WTC11 (cell line): ENCODE data around the gene LGR6.

Experiments used
- ATF3 ChIP-seq: sonication (generic); formaldehyde crosslinking; conservative IDR thresholded peaks from 2 replicates; pipeline ENCODE4 v1.8.1; 2022; ENCODE audit warnings: mild to moderate bottlenecking, missing genetic modification reagents
- CTCF ChIP-seq: fragments of 200-600 bp; IDR thresholded peaks from 2 replicates; pipeline ENCODE4 v1.8.0; 2022; ENCODE audit warnings: antibody characterized with exemption
- ELF4 ChIP-seq: sonication (generic); formaldehyde crosslinking; IDR thresholded peaks from 2 replicates; pipeline ENCODE4 v1.8.1; 2022; ENCODE audit warnings: low read depth, mild to moderate bottlenecking, moderate library complexity, missing genetic modification reagents
- ETV6 ChIP-seq: sonication (generic); formaldehyde crosslinking; IDR thresholded peaks from 2 replicates; pipeline ENCODE4 v1.8.1; 2022; ENCODE audit warnings: mild to moderate bottlenecking, missing genetic modification reagents
- FOXK1 ChIP-seq: sonication (generic); formaldehyde crosslinking; IDR thresholded peaks from 2 replicates; pipeline ENCODE4 v1.8.0; 2022; ENCODE audit warnings: mild to moderate bottlenecking, moderate library complexity, missing genetic modification reagents
- MXD4 ChIP-seq: fragments of 250-450 bp; sonication (Bioruptor Pico); IDR thresholded peaks from 2 replicates; pipeline ENCODE4 v1.8.0; 2021; ENCODE audit warnings: mild to moderate bottlenecking, moderate library complexity, borderline replicate concordance
- NR3C1 ChIP-seq: sonication (generic); formaldehyde crosslinking; conservative IDR thresholded peaks from 2 replicates; pipeline ENCODE4 v1.8.1; 2023; ENCODE audit warnings: low read depth, mild to moderate bottlenecking, missing genetic modification reagents
- SMAD4 ChIP-seq: sonication (generic); formaldehyde crosslinking; IDR thresholded peaks from 2 replicates; pipeline ENCODE4 v1.8.0; 2022; ENCODE audit warnings: mild to moderate bottlenecking, missing genetic modification reagents
- SP1 ChIP-seq: sonication (generic); formaldehyde crosslinking; conservative IDR thresholded peaks from 2 replicates; pipeline ENCODE4 v1.8.1; 2022; ENCODE audit warnings: missing genetic modification reagents
- STAT6 ChIP-seq: sonication (generic); formaldehyde crosslinking; conservative IDR thresholded peaks from 2 replicates; pipeline ENCODE4 v1.8.1; 2023; ENCODE audit warnings: mild to moderate bottlenecking, low read depth, missing genetic modification reagents, moderate library complexity
- ZNF263 ChIP-seq: sonication (generic); formaldehyde crosslinking; IDR thresholded peaks from 2 replicates; pipeline ENCODE4 v1.8.1; 2022; ENCODE audit warnings: low read depth, mild to moderate bottlenecking, moderate library complexity, missing genetic modification reagents
- ZNF423 ChIP-seq: fragments of 250-450 bp; sonication (Bioruptor Pico); IDR thresholded peaks from 2 replicates; pipeline ENCODE4 v2.1.2; 2022; ENCODE audit warnings: mild to moderate bottlenecking, moderate library complexity
- ZSCAN18 ChIP-seq: fragments of 250-450 bp; sonication (Bioruptor Pico); IDR thresholded peaks from 2 replicates; pipeline ENCODE4 v2.1.2; 2022; ENCODE audit warnings: mild to moderate bottlenecking, moderate library complexity

- no peak for TF ChIP-seq ZNF423 (CRISPR knock-in tag)
- no peak for TF ChIP-seq FOXK1 (CRISPR knock-in tag)
- TF ChIP-seq SP1 (CRISPR knock-in tag), result no peak
- no peak for TF ChIP-seq ZSCAN18 (CRISPR knock-in tag)
- no peak for TF ChIP-seq ELF4 (CRISPR knock-in tag)
- no peak for TF ChIP-seq MXD4 (CRISPR knock-in tag)
- TF ChIP-seq STAT6, result no peak
- TF ChIP-seq ZNF263, result no peak
- no peak for TF ChIP-seq ETV6 (CRISPR knock-in tag)
- no peak for TF ChIP-seq SMAD4 (CRISPR knock-in tag)
- TF ChIP-seq CTCF, result no peak
- TF ChIP-seq NR3C1 (CRISPR knock-in tag), result no peak
- TF ChIP-seq ATF3 (CRISPR knock-in tag), result no peak
These were observed 87.9 kb downstream of the LGR6 start for GRCh38 chr1:202281316-202282024.
